Right hindlimb (tissue), 1 donor: ENCODE results near the gene DBP.

Experiments
- DNase-seq: peaks from one replicate; pipeline ENCODE4 v3.0.0-alpha.2; 2018

The DBP gene

GRCh38 chr19:48606463-48607358 is 30.5 kb downstream of the DBP start, which contains the start of gene SPACA4:
SPACA4 (plus strand) TSS chr19:48606742; CDS start chr19:48606979, 237 bp downstream.
- DNase-seq, result no peak

- DNase-seq, result no peak
Measured at GRCh38 chr19:48603850-48604249, 33.3 kb downstream of the DBP start.

GRCh38 chr19:48603449-48603848 is 33.7 kb downstream of the DBP start:
- DNase-seq, result no peak

GRCh38 chr19:48603001-48603400 is 34.2 kb downstream of the DBP start:
- DNase-seq, result no peak

- no peak for DNase-seq
Measured at GRCh38 chr19:48600679-48601417, 36.3 kb downstream of the DBP start.

- DNase-seq, result no peak
Measured at GRCh38 chr19:48598996-48599700, 38.0 kb downstream of the DBP start.

- no peak for DNase-seq
Measured at GRCh38 chr19:48596679-48597465, 40.3 kb downstream of the DBP start.

- no peak for DNase-seq
Measured at GRCh38 chr19:48596237-48596636, 40.9 kb downstream of the DBP start.

GRCh38 chr19:48595833-48596232 is 41.3 kb downstream of the DBP start:
- no peak for DNase-seq

GRCh38 chr19:48595171-48595570 is 42.0 kb downstream of the DBP start:
- DNase-seq, result no peak

GRCh38 chr19:48591021-48591420 is 46.2 kb downstream of the DBP start:
- no peak for DNase-seq

GRCh38 chr19:48588670-48589401 is 48.3 kb downstream of the DBP start:
- peak; percentile 89 for DNase-seq

GRCh38 chr19:48587387-48587786 is 49.8 kb downstream of the DBP start:
- DNase-seq, result no peak

- no peak for DNase-seq
Measured at GRCh38 chr19:48582168-48582567, 55.0 kb downstream of the DBP start.
